Tibial nerve (tissue), 4 donors: ENCODE measurements around the gene RPS24. TPM values are rescaled to one million over a fixed set of nuclear protein-coding genes. Genes with fewer than 3 reads are reported as not detected.

Source experiments
- DNase-seq, 2 donors: peaks; one replicate each; pipeline ENCODE4 v3.0.0-alpha.2; 2019; ENCODE audit warnings: low spot score in 2 of 2
- H3K27ac ChIP-seq, 4 donors: fragments of 200-600 bp; sonication (generic) in 3 of 4; one replicate each; pipeline ENCODE4 v1.5.1; 2017 to 2019; ENCODE audit warnings: mild to moderate bottlenecking in 1 of 4
- H3K27me3 ChIP-seq, 2 donors: fragments of 200-600 bp; sonication (generic) in 1 of 2; one replicate each; pipeline versions ENCODE4 v1.5.1 to v1.6.0; 2017 to 2019
- H3K36me3 ChIP-seq, 3 donors: fragments of 200-600 bp; sonication (generic); one replicate each; pipeline ENCODE4 v1.5.1; 2018 to 2019
- H3K4me1 ChIP-seq, 4 donors: fragments of 200-600 bp; sonication (generic) in 3 of 4; one replicate each; pipeline ENCODE4 v1.5.1; 2017 to 2019
- H3K4me3 ChIP-seq, 4 donors: fragments of 200-600 bp; sonication (generic) in 3 of 4; one replicate each; pipeline ENCODE4 v1.5.1; 2017 to 2019; ENCODE audit warnings: mild to moderate bottlenecking in 1 of 4, moderate library complexity in 1 of 4
- H3K9me3 ChIP-seq, 4 donors: fragments of 200-600 bp; sonication (generic) in 3 of 4; one replicate each; pipeline ENCODE4 v1.5.1; 2017 to 2019
- EP300 ChIP-seq, 2 donors: sonication (generic); formaldehyde crosslinking; IDR thresholded peaks; one replicate each; pipeline ENCODE4 v1.6.1; 2017; ENCODE audit warnings: antibody characterized with exemption in 2 of 2, mild to moderate bottlenecking in 1 of 2
- POLR2A ChIP-seq, 2 donors: fragments of 450-650 bp; IDR thresholded peaks; one replicate each; pipeline ENCODE4 v1.6.1; 2017; ENCODE audit warnings: antibody characterized with exemption in 2 of 2, mild to moderate bottlenecking in 2 of 2, moderate library complexity in 2 of 2
- WGBS, 2 donors: methylation state at CpG; one replicate each; pipeline ENCODE4 v1.1.5; 2018; 5-methylcytosine and 5-hydroxymethylcytosine counted together
- total RNA-seq, 4 donors: library from RNA; depleted of rRNA; stranded (reverse); fragments of >200 nt; gene quantifications; one replicate each; pipeline ENCODE4 v1.1.0, GENCODE V29; 2016
- TF ChIP-seq, protein P1 (sequence below), 5 experiments: fragments of 200-600 bp in 3 of 5; fragments of 450-650 bp in 2 of 5; sonication (generic) in 3 of 5; IDR thresholded peaks; one replicate each; pipeline ENCODE4 v1.5.1; 2016 to 2019; ENCODE audit warnings: antibody characterized with exemption in 5 of 5, mild to moderate bottlenecking in 3 of 5, moderate library complexity in 2 of 5

RPS24 gene
- total RNA-seq, 4 donors from 2014 or later, result 1,426 to 2,100 (median 1,895) TPM

DNA sequence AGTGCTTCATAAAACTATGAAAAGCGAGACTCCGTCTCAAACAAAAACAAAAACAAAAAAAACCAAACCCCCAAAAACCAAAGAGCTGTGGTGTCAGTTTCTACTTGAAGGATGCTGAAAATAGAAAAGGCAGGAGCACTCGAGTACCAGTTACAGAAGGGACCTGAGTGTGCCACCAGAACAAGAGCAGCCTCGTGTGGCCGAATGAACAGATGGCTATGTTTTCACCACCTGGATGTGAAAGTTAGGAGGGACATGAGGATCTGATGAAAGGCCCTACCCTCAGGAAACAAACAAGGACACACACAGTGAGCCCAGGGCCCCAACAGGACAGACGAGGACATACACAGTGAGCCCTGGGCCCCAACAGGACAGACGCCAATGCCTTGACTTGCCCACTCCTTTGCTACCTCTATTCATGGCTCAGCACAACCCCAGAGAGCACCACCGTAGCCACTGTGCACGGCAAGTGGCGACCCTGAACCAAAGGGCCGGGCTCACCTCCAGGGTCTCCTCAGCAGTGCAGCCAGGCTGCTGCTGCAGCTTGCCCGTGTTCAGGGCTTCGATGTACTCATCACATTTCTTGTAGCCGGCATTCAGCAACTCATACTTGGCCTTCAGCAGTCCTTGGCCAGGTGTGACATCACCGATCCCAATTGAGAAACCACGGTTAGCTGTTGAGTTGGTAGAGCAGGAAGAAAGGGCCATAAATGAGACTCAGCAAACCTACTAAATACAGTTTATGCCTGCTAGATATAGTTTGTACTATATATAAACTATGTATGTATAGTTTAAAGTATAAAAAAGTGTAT, 29.2 kb upstream of the RPS24 start:
- TF ChIP-seq, protein P1, sequence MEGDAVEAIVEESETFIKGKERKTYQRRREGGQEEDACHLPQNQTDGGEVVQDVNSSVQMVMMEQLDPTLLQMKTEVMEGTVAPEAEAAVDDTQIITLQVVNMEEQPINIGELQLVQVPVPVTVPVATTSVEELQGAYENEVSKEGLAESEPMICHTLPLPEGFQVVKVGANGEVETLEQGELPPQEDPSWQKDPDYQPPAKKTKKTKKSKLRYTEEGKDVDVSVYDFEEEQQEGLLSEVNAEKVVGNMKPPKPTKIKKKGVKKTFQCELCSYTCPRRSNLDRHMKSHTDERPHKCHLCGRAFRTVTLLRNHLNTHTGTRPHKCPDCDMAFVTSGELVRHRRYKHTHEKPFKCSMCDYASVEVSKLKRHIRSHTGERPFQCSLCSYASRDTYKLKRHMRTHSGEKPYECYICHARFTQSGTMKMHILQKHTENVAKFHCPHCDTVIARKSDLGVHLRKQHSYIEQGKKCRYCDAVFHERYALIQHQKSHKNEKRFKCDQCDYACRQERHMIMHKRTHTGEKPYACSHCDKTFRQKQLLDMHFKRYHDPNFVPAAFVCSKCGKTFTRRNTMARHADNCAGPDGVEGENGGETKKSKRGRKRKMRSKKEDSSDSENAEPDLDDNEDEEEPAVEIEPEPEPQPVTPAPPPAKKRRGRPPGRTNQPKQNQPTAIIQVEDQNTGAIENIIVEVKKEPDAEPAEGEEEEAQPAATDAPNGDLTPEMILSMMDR (IDR thresholded peaks at IDR 0.05), result no peak
- TF ChIP-seq EP300 (IDR thresholded peaks at IDR 0.05) (no peak), POLR2A (IDR thresholded peaks at IDR 0.05) (no peak)
- H3K4me3 ChIP-seq, result no peak overlapping the region
- no peaks in the 10 kb centered on the region for H3K27me3 ChIP-seq
- H3K27ac ChIP-seq, result no peak overlapping the region
- no peaks in the 10 kb centered on the region for H3K4me1 ChIP-seq
- WGBS, 2 donors, result 86 to 90% methylated on average over 16 of the region's 16 CpGs
- DNase-seq, result no peak
- H3K36me3 ChIP-seq, result peaks cover 0 to 98% (median 56%) of the 10 kb centered on the region in 3 donors
- H3K9me3 ChIP-seq, result no peaks in the 10 kb centered on the region

DNA sequence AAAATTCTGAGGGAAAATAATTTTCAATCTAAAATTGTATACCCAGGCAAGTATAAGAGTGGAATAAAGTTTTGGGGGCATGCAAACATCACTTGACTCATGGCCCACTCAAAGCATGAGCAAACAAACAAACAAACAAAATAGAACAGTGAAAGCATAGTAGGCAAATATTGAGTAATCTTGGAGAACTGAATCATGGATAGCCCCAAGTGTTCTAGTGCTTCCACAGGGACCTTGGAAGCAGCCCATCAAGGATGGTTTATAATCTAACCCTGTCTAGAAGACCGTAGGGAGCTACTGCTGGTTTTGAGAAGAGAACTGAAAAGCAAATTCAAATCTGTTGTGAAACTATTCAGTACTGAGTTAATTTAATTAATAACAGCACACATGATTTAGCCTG, 26.5 kb upstream of the RPS24 start:
- Histone ChIP-seq H3K4me3 (no peak overlapping the region), H3K27ac (no peak overlapping the region), H3K36me3 (peaks cover 0 to 98% (median 46%) of the 10 kb centered on the region in 3 donors), H3K4me1 (no peaks in the 10 kb centered on the region), H3K9me3 (no peaks in the 10 kb centered on the region), H3K27me3 (no peaks in the 10 kb centered on the region)
- TF ChIP-seq POLR2A (IDR thresholded peaks at IDR 0.05), result no peak
- no peak for TF ChIP-seq EP300 (IDR thresholded peaks at IDR 0.05)
- TF ChIP-seq, protein P1 (IDR thresholded peaks at IDR 0.05), result no peak
- WGBS, 2 donors, result 74 to 78% methylated on average over 1 of the region's 1 CpG
- no peak for DNase-seq

DNA sequence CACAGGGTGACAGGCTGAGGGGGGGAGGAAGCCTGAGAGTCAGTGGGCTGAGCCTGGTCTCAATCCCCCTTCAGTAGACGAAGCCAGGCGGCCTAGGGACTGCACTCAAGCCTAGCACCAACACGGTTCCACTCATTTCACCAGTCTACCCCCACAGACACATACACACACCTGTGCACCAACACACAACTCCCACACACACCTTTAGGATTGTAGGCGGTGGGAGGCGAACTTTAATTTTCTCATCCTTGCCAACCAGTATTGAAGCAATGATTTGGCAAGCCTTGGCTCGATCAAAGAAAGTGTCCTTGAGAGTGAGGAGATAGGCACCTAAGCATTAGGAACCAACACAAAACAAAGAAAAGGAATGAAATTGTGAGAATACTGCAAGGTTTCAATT, 24.0 kb upstream of the RPS24 start:
- WGBS, 2 donors, result 94 to 96% methylated on average over 6 of the region's 6 CpGs
- H3K27me3 ChIP-seq, result no peaks in the 10 kb centered on the region
- H3K27ac ChIP-seq, result no peak overlapping the region
- H3K9me3 ChIP-seq, result no peaks in the 10 kb centered on the region
- TF ChIP-seq EP300 (IDR thresholded peaks at IDR 0.05) (no peak), POLR2A (IDR thresholded peaks at IDR 0.05) (no peak)
- TF ChIP-seq, protein P1 (IDR thresholded peaks at IDR 0.05), result no peak
- no peak overlapping the region for H3K4me3 ChIP-seq
- H3K4me1 ChIP-seq, result no peaks in the 10 kb centered on the region
- no peak for DNase-seq
- peaks cover 4 to 98% (median 48%) of the 10 kb centered on the region in 3 donors for H3K36me3 ChIP-seq

DNA sequence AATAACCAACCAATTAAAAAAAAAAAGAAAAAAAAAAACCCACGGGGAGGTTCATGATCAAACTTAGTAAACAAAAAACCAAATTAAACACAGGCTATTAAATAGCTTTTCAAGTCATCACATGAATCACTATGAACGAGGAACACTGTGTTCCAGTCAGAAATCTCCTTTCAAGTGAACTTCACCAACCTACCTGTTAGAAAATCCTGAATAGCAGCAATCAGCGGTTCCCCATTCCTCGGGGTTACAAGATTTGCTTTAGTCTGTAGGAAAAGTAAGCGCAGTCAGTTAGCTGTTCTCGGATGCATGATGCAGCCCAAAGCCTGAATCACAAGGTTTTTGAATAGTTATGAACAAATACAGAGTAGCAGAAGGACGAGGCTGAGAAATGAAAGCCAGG, 23.4 kb upstream of the RPS24 start:
- no peak for DNase-seq
- H3K27ac ChIP-seq, result no peak overlapping the region
- H3K9me3 ChIP-seq, result no peaks in the 10 kb centered on the region
- TF ChIP-seq, protein P1 (IDR thresholded peaks at IDR 0.05), result no peak
- TF ChIP-seq POLR2A (IDR thresholded peaks at IDR 0.05) (no peak), EP300 (IDR thresholded peaks at IDR 0.05) (no peak)
- no peak overlapping the region for H3K4me3 ChIP-seq
- 91 to 96% methylated on average over 7 of the region's 7 CpGs for WGBS, 2 donors
- H3K27me3 ChIP-seq, result no peaks in the 10 kb centered on the region
- H3K36me3 ChIP-seq, result peaks cover 4 to 98% (median 42%) of the 10 kb centered on the region in 3 donors
- no peaks in the 10 kb centered on the region for H3K4me1 ChIP-seq

DNA sequence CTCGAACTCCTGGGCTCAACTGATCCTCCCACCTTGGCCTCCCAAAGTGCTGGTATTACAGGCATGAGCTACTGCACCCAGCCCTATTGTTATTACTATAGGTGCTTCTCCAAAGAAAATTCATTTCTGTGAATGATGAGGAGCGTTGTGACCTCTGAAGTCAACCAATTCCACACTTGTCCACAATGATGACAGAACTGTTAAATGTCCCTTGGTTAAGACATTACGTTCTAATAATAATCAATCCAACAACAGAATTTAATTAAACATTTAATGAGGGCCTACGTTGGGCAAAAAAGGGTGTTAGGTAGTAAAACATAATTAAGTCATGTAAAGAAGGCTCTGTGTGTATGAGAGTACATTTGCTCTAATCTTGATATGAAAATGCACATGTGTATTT, 22.6 kb upstream of the RPS24 start:
- H3K36me3 ChIP-seq, result peaks cover 4 to 98% (median 35%) of the 10 kb centered on the region in 3 donors
- no peaks in the 10 kb centered on the region for H3K9me3 ChIP-seq

More for the DNA sequence above, 22.6 kb upstream of the RPS24 start:
- TF ChIP-seq EP300 (IDR thresholded peaks at IDR 0.05) (no peak), POLR2A (IDR thresholded peaks at IDR 0.05) (no peak)
- TF ChIP-seq, protein P1 (IDR thresholded peaks at IDR 0.05), result no peak
- Histone ChIP-seq H3K4me3 (no peak overlapping the region), H3K4me1 (no peaks in the 10 kb centered on the region), H3K27me3 (no peaks in the 10 kb centered on the region), H3K27ac (no peak overlapping the region)
- WGBS, 2 donors, result 87 to 93% methylated on average over 4 of the region's 4 CpGs
- no peak for DNase-seq
